Measurements from ENCODE around the gene RABEPK.
"Not testable (repeated sequence)": the region's sequence is repeated elsewhere in the genome, so short reads cannot be mapped to it uniquely, and the experiment has no call there.

The RABEPK gene, protein sequence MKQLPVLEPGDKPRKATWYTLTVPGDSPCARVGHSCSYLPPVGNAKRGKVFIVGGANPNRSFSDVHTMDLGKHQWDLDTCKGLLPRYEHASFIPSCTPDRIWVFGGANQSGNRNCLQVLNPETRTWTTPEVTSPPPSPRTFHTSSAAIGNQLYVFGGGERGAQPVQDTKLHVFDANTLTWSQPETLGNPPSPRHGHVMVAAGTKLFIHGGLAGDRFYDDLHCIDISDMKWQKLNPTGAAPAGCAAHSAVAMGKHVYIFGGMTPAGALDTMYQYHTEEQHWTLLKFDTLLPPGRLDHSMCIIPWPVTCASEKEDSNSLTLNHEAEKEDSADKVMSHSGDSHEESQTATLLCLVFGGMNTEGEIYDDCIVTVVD

DNA sequence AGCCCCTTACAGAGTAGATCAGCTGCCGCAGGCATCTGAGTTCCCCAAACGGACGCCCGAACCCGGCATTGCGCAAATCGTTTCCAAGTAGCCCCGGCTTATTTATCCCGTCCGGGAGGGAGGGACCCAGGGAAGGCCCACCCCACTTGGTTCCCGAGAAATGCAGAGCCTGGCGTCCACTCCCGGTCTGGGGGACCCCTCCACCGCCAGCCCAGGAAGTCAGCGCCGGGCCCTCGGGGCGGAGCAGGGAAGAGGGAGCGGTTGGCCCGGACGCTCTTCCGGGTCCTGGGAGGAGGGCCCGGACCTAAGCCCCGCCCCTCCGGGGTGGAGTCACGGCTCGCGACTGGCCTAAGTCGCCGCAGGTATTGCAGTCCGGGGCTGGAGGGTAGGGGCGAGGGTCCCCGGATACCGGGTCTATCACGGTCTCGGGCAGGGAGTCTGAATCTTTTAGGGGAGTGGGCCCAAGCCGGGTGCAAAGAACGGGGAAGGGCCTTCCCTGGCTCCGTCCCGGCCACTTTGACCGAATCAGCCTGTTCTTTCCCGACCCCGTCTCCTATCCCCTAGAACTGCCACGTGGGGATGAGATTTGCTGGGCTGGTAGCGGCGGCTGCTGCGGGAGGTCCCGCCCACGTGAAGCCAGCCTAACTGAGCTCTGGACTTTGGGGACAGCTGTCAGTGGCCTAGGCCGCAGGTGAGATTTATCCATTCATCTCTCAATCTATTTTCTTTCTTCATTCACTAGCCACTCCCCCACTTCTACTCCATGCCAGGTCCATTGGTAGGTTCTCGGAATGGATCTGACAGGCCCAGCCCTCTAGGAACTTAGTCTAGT, at the start of gene RABEPK:
TSS of gene RABEPK (plus strand) at position 327 of the 832 bp plus-strand sequence. CDS start 2,472 bp downstream, outside the sequence.
- peak; percentile 65 for DNase-seq (ENCODE audit: extremely low read depth, low read depth)
- TF ChIP-seq, protein P1, sequence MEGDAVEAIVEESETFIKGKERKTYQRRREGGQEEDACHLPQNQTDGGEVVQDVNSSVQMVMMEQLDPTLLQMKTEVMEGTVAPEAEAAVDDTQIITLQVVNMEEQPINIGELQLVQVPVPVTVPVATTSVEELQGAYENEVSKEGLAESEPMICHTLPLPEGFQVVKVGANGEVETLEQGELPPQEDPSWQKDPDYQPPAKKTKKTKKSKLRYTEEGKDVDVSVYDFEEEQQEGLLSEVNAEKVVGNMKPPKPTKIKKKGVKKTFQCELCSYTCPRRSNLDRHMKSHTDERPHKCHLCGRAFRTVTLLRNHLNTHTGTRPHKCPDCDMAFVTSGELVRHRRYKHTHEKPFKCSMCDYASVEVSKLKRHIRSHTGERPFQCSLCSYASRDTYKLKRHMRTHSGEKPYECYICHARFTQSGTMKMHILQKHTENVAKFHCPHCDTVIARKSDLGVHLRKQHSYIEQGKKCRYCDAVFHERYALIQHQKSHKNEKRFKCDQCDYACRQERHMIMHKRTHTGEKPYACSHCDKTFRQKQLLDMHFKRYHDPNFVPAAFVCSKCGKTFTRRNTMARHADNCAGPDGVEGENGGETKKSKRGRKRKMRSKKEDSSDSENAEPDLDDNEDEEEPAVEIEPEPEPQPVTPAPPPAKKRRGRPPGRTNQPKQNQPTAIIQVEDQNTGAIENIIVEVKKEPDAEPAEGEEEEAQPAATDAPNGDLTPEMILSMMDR (IDR thresholded peaks at IDR 0.05; ENCODE audit: low read depth, low read length, missing control alignments) = no peak
- peak within 1 kb of the TSS; percentile 79 for H3K4me3 ChIP-seq (replicated peaks; ENCODE audit: low read depth, low read length)

DNA sequence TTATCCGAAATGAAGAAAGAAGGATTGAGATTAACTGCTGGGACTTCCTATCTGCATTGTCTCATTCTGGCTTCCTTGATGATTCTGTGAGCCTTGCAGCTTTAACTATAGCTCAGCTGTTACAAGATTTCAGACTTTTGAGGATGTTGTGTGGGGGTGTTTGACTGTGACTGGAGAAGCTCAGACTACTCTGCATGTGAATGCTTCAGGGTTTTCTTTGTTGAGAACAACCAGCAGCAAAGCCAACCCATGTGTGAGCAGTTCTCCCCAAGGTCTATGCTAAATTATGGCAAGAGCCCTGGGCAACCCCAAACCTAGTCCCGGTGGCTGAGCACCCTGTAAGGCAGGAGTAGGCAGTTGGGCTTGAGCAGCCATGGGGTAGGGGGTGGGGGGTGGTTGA, 48.6 kb upstream of the RABEPK start:
- DNase-seq (ENCODE audit: extremely low read depth, low read depth) = no peak
- TF ChIP-seq, protein P1 (IDR thresholded peaks at IDR 0.05; ENCODE audit: low read depth, low read length, missing control alignments) = no peak

GRCh38 chr9:125153712-125154367, 46.5 kb upstream of the RABEPK start:
- H3K4me3 ChIP-seq (replicated peaks; ENCODE audit: low read depth, low read length) = no peak overlapping the region
- TF ChIP-seq, protein P1 (IDR thresholded peaks at IDR 0.05; ENCODE audit: low read depth, low read length, missing control alignments) = no peak
- no peak for DNase-seq (ENCODE audit: extremely low read depth, low read depth)

More for the DNA sequence above, 48.6 kb upstream of the RABEPK start:
- H3K4me3 ChIP-seq (replicated peaks; ENCODE audit: low read depth, low read length) = no peak overlapping the region

DNA sequence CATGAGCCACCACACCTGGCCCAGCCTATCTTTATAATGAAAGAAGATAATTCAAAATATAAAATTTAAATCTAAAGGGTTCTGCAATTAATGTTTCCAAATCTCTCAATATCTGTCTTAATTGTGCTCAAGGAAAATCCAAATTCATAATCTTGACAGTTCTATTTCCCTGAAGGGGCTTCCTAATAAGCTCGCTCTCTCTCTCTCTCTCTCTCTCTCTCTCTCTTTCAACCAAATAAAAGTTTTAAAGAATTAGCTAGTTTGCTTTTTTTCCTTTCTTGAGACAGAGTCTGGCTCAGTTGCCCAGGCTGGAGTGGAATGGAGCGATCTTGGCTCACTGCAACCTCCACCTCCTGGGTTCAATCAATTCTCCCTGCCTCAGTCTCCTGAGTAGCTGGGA, 43.8 kb upstream of the RABEPK start:
- H3K4me3 ChIP-seq (replicated peaks; ENCODE audit: low read depth, low read length) = no peak overlapping the region
- DNase-seq (ENCODE audit: extremely low read depth, low read depth) = no peak
- TF ChIP-seq, protein P1 (IDR thresholded peaks at IDR 0.05; ENCODE audit: low read depth, low read length, missing control alignments) = no peak

GRCh38 chr9:125160750-125161149, 39.6 kb upstream of the RABEPK start:
- TF ChIP-seq, protein P1 (IDR thresholded peaks at IDR 0.05; ENCODE audit: low read depth, low read length, missing control alignments) = no peak
- H3K4me3 ChIP-seq (replicated peaks; ENCODE audit: low read depth, low read length) = no peak overlapping the region
- no peak for DNase-seq (ENCODE audit: extremely low read depth, low read depth)

DNA sequence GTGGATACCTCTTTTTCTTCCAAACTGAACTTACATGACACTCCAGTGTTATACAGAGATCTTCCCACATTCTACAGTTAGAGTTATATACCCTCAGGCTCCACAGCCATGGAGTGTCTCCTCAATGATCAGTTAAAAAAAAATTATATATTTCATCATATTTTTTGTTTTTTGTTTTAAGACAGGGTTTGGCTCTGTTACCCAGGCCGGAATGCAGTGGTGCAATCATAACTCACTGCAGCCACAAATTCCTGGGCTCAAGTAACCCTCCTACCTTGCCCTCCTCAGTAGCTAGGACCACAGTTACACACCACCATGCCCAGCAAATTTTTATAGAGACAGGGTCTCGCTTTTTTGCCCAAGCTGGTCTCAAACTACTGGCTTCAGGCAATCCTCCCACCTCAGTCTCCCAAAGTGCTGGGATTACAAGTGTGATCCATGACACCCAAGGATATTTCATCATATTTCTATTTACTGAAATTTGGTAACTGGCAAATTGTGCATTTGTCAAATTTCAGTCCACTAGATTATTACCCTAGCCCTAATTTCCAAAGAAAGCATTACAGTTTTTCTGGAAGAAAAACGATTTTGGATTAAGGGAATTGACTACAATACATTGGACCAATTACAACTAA, 38.9 kb upstream of the RABEPK start:
- H3K4me3 ChIP-seq (replicated peaks; ENCODE audit: low read depth, low read length) = no peak overlapping the region
- DNase-seq (ENCODE audit: extremely low read depth, low read depth) = no peak
- TF ChIP-seq, protein P1 (IDR thresholded peaks at IDR 0.05; ENCODE audit: low read depth, low read length, missing control alignments) = no peak

DNA sequence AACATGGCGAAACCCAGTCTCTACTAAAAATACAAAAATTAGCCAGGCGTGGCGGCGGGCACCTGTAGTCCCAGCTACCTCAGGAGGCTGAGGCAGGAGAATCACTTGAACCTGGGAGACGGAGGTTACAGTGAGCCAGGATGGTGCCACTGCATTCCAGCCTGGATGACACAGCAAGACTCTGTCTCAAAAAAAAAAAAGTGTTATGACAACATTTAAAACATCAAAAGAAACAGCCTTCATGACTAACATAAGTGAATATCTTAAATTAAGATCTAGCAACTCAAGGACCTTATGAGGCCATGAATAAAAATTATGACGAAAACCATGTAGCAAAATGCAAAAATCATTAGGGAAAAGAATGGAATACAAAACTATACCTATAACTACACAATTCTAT, 37.5 kb upstream of the RABEPK start:
- not testable (repeated sequence) for H3K4me3 ChIP-seq (replicated peaks; ENCODE audit: low read depth, low read length); DNase-seq (ENCODE audit: extremely low read depth, low read depth)

Measured in HFF-Myc (cell line).